Erythroblast (primary cell): ENCODE data around the gene DRC7.

Experiments used
- DNase-seq, 2 experiments: peaks; one replicate each; lab custom pipeline; 2025; lab: John Stamatoyannopoulos, UW
- GATA1 ChIP-seq: IDR thresholded peaks from 2 replicates; pipeline ENCODE4 v1.6.1; 2011; ENCODE audit warnings: low read depth, mild to moderate bottlenecking, control low read depth, low read length, moderate library complexity
- POLR2A ChIP-seq: IDR thresholded peaks from 2 replicates; pipeline ENCODE4 v1.6.1; 2011; ENCODE audit warnings: mild to moderate bottlenecking, low read length

DRC7 gene

DNA sequence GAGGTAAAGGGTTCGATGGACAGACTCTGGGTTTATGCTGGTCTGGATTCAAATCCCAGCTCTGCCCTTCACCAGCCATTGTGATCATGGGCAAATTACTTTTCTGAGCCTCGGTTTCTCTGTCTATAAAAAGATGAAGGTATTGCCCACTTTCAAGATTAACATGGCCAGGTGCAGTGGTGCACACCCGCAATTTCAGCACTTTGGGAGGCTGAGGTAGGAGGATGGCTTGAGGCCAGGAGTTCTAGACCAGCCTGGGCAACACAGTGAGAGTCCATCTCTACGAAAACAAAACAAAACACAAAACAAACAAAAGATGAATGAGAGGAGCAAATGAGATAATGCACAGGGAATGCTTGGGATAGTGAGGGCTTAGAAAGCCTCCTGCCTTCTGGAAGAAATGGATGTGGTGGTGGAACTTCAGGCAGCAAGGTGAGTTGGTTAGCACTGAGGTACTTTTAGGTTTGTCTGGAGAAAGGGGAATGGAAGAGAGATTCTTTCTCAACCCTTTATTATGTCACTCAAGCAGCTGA lies 18.0 kb upstream of the DRC7 start:
- no peak for TF ChIP-seq POLR2A
- TF ChIP-seq GATA1: no peak
- no peak for DNase-seq

DNA sequence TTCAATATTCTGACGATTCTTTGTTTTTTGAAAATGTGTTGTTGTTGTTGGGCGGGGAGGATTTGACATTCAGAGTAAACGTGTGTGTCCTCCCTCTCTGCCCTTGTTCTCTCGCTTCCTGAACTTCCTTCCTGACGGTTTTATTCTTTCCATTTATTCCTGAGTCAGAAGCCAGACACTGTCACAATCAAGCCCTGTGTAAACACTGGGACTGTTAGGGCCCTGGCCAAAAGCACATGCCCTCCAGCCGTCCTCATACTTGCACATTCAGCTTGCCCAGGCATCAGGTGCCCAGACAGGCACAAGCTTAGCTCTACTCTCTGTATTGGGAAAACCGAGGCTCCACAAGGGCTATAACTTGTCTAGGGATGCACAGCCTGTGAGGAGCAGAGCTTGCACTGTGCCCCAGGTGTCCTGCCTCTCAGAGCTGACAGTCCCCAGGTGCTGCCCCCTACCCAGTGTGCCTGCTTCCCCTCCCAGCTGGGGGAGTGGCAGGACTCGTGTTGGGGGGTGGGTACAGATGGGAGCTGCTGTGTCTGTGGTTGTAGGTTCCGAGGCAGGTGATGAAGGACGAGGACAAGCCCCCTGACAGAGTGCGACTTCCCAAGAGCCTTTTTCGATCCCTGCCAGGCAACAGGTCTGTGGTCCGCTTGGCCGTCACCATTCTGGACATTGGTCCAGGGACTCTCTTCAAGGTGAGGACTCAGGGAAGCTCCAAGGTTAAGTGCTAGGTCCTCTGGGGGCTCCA lies 16.8 kb upstream of the DRC7 start:
- no peak for TF ChIP-seq GATA1
- TF ChIP-seq POLR2A: no peak
- no peak for DNase-seq

DNA sequence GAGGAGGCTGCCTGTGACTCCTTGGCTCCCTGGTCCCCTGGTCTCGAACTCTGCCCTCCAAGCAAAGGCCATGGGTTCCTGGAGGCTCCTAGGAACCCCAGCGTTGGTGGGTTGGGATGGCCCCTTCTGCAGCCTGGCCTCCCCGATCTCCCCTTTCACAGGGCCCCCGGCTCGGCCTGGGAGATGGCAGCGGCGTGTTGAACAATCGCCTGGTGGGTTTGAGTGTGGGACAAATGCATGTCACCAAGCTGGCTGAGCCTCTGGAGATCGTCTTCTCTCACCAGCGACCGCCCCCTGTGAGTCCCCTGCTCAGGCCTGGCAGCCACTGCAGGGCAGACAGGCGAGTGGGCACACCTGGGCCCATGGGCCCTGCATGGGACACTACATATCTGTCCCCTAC lies 15.6 kb upstream of the DRC7 start:
- TF ChIP-seq POLR2A (no peak), GATA1 (no peak)
- DNase-seq: no peak

DNA sequence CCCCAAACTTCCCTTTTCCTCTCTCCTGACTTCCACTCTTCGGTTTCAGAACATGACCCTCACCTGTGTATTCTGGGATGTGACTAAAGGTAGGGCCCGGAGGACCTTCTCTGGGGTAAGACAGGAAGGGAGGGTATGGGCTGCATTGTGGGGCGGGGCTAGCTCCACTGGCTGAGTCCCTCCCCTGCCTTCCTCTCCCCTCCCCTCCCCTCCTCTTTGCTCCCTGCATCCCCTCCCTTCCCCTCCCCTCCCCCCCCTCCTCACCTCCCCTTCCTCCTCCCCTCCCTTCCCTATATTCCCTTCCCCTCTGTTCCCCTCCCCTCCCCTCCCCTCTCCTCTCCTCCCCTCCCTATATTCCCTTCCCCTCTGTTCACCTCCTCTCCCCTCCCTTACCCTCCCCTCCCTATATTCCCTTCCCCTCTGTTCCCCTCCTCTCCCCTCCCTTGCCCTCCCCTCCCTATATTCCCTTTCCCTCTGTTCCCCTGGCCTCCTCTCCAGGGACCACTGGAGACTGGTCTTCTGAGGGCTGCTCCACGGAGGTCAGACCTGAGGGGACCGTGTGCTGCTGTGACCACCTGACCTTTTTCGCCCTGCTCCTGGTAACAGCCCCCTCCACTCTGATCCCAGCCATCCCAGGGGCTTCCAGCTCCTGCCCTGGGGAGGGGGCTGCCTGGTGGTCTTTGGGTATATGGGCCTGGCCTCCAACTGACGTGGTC lies 14.7 kb upstream of the DRC7 start:
- TF ChIP-seq POLR2A (no peak), GATA1 (no peak)
- no peak for DNase-seq

DNA sequence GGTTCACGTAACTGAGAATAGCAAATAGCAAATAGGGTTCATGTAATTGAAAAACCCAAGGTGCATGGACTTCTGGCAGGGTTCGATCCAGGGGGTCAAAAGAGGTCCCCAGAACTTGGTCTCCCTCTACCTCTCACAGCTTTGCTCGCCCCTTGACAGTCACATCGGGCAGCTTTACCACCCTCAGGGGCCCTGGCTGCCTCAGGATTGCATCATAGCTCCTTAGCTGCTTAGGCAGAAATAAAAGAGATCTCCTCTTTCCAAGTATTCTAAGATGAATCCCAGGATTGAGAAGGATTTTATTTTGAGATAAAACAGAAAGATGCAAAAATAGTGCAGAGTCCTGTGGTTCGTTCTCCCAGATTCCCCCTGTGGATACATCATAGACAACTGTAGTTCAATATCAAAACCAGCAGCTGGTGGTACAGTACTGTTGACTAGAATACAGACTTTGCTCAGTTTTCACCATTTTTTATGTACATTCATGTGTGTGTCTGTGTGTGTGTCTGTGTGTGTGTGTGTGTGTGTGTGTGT lies 13.7 kb upstream of the DRC7 start:
- peak in 1 of 2 experiments; percentile 5 for DNase-seq
- no peak for TF ChIP-seq POLR2A

DNA sequence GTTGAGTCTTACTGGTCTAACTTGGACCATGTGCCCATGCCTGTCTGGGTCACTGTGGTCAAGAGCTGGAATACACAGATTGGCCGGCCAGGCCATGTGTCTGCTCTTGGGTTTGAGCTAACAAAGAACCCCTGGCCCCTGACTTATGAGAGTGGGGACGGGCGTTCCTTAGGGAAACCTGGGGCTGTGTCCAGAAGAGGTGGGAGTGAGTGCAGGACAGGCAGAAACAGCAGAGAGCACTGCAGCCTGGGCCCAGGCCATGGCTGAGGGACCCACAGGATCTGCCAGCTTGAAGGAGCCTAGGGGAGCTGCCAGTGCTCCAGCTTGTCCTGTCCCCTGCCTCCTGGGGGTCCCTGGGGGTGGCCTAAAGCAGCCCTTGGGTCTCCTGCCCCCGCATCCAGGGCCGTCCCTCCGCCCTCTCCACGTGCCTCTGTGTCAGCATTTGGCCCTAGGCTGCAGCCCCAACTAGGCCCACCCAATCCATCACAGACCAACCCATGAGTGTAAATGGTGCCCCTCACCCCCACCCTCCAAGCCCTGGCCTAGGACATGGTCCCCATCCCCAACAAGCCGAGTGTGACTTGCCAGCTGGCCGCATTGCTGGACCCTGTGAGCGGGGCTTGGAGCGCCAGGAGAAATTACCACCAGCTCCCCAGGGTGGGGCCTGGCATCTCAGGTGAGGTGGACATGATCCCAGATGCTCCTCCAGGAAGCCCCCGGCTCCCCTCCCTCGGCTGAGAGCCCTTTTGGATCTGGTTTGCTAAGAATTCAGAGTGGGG lies 12.5 kb upstream of the DRC7 start:
- TF ChIP-seq POLR2A: no peak
- no peak for TF ChIP-seq GATA1
- DNase-seq: no peak

DNA sequence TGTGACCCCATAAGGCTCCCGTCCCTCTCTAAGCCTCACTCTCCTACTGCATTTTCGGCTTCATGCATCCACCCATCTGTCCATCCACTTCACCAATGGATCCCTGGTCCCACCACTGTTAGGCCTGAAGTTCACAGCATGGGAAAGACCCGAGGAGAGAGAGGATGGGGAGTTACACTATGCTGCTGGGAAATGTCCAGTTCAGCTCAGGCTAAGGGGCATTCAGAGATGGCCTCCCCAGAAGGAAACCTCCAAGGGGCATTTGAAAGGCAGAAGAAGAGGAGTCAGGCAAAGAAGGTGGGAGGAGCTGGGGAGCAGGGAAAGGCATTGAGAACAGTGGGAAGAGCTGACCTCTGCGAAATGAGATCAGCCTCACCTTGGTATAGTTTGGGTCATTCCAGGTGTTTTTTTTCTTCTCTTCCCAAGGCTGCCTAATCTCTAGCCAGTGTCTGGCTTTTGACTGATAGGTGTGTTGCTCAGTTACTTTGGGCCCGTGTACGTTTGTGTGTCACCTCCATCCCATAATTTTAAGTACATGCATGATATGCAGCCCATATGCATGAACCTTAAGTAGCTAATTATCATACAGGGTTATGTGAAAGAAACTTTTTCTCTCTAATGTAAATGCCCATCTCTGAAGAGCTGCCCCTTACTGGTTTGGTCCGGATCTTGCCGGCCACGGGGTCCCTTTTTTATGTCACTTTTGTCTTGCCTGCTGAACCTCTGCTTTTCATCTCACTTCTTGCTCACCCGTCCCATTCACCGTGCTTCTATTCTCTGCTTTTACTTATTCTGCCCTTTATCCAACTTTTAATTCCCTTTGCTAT lies 11.6 kb upstream of the DRC7 start:
- no peak for DNase-seq
- TF ChIP-seq POLR2A: no peak
- no peak for TF ChIP-seq GATA1

DNA sequence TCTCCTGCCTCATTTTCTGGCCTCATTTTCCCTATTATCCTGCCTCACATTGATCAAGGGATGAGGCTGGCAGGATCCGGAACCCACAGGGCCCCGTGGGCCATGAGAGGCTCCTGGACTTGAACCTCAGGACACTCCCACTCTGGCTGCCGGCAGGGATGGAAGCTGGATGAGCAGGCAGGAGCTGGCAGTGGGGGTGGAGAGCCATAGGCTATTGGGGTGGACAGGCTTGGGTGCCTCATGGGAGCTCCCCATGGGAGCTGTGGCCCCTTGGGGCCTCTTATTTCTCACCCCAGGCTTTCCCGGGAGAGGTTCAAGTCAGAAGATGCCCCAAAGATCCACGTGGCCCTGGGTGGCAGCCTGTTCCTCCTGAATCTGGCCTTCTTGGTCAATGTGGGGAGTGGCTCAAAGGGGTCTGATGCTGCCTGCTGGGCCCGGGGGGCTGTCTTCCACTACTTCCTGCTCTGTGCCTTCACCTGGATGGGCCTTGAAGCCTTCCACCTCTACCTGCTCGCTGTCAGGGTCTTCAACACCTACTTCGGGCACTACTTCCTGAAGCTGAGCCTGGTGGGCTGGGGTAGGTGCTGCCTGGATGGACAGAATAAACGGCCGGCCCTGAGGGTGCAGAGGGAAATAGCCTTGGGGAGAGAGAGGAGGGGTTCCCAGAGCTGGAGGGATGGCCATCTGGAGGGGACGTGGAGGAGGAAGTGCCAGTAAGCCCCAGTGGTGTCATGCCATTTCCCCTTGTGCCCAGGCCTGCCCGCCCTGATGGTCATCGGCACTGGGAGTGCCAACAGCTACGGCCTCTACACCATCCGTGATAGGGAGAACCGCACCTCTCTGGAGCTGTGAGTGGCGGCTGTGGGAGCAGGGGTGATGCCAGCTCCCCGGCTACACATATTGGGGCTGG lies 10.7 kb upstream of the DRC7 start:
- no peak for DNase-seq
- TF ChIP-seq POLR2A (no peak), GATA1 (no peak)

DNA sequence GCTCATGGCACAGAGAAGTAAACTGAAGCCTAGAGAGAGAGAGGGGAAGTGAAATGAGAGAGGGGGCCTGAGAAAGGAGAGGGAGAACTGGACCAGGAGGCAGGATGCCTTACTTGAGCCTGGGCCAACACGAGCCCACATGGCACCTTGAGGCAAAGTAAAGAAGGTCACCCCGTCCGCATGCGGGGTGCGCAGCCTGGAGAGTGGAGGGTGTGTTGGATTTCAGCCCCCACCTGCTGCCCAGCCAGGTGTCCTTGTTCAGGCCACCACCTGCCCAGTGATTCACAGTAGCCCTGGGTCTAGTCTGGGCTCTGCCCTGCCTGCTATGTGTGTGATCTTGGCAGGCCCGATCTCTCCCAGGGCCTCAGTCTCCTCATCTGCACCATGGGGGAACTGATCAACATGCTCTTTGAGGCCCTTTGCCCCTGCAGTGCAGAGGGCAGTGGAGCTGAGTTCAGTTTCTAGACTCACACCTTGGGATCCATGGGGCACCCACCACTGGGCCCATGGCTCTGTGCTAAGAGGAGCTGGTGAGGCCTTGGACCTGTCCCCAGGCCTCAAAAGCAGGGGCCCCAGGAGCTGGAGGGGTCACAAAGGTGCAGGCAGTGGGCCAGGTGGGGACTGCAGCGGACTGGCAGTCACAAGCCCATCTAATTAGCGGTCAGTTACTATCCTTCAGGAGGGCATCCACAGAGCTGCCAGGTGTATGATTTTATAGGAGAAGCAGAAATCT lies 9.8 kb upstream of the DRC7 start:
- TF ChIP-seq POLR2A: no peak
- TF ChIP-seq GATA1: no peak
- DNase-seq: no peak

DNA sequence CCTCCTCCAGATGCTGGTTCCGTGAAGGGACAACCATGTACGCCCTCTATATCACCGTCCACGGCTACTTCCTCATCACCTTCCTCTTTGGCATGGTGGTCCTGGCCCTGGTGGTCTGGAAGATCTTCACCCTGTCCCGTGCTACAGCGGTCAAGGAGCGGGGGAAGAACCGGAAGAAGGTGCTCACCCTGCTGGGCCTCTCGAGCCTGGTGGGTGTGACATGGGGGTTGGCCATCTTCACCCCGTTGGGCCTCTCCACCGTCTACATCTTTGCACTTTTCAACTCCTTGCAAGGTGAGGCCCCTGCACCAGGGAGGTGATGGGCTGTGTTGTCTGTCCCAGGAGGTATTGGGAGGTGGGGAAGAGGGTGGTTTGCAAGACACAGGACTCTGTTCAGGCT lies 9.0 kb upstream of the DRC7 start:
- TF ChIP-seq GATA1: no peak
- TF ChIP-seq POLR2A: no peak
- DNase-seq: no peak

DNA sequence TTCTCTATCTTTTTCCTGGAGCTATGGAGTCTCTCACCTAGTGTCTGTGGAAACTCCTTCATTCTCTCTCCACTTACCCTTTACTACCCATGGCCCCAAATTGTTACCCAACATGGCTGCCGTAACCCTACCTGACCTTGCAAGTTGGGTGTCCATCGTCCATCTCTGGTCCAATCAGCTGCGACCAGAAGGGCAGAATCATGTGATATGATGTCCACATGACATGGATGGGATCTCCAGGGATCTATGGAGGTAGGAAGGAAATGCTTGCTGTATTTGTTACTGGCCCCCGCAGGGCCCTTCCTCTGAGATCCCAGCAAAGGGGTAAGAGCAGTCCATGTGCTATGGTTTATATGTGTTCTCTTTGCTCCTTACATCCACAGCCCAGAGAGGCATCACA lies 8.0 kb upstream of the DRC7 start:
- TF ChIP-seq GATA1: no peak
- TF ChIP-seq POLR2A: no peak

More for the DNA sequence above, 8.0 kb upstream of the DRC7 start:
- peak; percentile 20 to 23 for DNase-seq
